ENCODE results near the gene PPP1R8. TPM values are rescaled to one million over a fixed set of nuclear protein-coding genes. Genes with fewer than 3 reads are reported as not detected.

The PPP1R8 gene
- total RNA-seq = 10 to 100 TPM; 36.1 to 43.5 (median 37.9) TPM

GRCh38 chr1:27830621-27831440, at the start of gene PPP1R8:
Gene PPP1R8, plus strand, starts transcription at chr1:27830782. Its CDS starts 54 bp downstream, at chr1:27830836.
- H3K9me3 ChIP-seq = no peaks in the 10 kb centered on the region
- H3K4me1 ChIP-seq = peaks cover 5 to 14% of the 10 kb centered on the region in 2 donors
- peak; percentile 83 to 87 (median 86) for TF ChIP-seq POLR2AphosphoS5 (IDR thresholded peaks at IDR 0.05)
- peak; percentile 31 for TF ChIP-seq POLR2A (IDR thresholded peaks at IDR 0.05)
- no peak for TF ChIP-seq CTCF (IDR thresholded peaks at IDR 0.05)
- DNase-seq (ENCODE audit: low spot score in 2 of 2) = peak; percentile 85 to 90
- no peaks in the 10 kb centered on the region for H3K27me3 ChIP-seq
- H3K27ac ChIP-seq = peak within 1 kb of the TSS; percentile 88 to 90
- no peaks in the 10 kb centered on the region for H3K36me3 ChIP-seq
- peak within 1 kb of the TSS; percentile 72 to 94 (median 74) for H3K4me3 ChIP-seq
- intact Hi-C loops (cut with DNase I; ENCODE audit: low total_unique reads) = no loop called here

- no peaks in the 10 kb centered on the region for H3K27me3 ChIP-seq
- H3K4me3 ChIP-seq = no peak overlapping the region
- intact Hi-C loops (cut with DNase I; ENCODE audit: low total_unique reads) = no loop called here
- no peaks in the 10 kb centered on the region for H3K4me1 ChIP-seq
- H3K27ac ChIP-seq = peak overlapping the region in 1 of 2 donors; percentile 40
- H3K36me3 ChIP-seq = no peaks in the 10 kb centered on the region
- no peak for DNase-seq (ENCODE audit: low spot score in 2 of 2)
- TF ChIP-seq POLR2A (IDR thresholded peaks at IDR 0.05) = no peak
- no peak for TF ChIP-seq POLR2AphosphoS5 (IDR thresholded peaks at IDR 0.05)
- no peak for TF ChIP-seq CTCF (IDR thresholded peaks at IDR 0.05)
- no peaks in the 10 kb centered on the region for H3K9me3 ChIP-seq
Measured at GRCh38 chr1:27782950-27783349, 47.6 kb upstream of the PPP1R8 start.

- H3K27ac ChIP-seq = no peak overlapping the region
- no peak for TF ChIP-seq POLR2AphosphoS5 (IDR thresholded peaks at IDR 0.05)
- TF ChIP-seq POLR2A (IDR thresholded peaks at IDR 0.05) = no peak
- TF ChIP-seq CTCF (IDR thresholded peaks at IDR 0.05) = no peak
- intact Hi-C loops (cut with DNase I; ENCODE audit: low total_unique reads) = loop anchor here (5.0 kb wide), 1 partner anchor 258 kb away; no protein-coding TSS in a partner anchor
- no peaks in the 10 kb centered on the region for H3K27me3 ChIP-seq
- H3K4me1 ChIP-seq = no peaks in the 10 kb centered on the region
- no peaks in the 10 kb centered on the region for H3K36me3 ChIP-seq
- DNase-seq (ENCODE audit: low spot score in 2 of 2) = no peak
- no peaks in the 10 kb centered on the region for H3K9me3 ChIP-seq
- no peak overlapping the region for H3K4me3 ChIP-seq
Measured at GRCh38 chr1:27784700-27785099, 45.9 kb upstream of the PPP1R8 start.

- Histone ChIP-seq H3K27me3 (no peaks in the 10 kb centered on the region), H3K4me1 (no peaks in the 10 kb centered on the region), H3K4me3 (no peak overlapping the region), H3K9me3 (no peaks in the 10 kb centered on the region), H3K36me3 (no peaks in the 10 kb centered on the region), H3K27ac (peak overlapping the region; percentile 14 to 26)
- DNase-seq (ENCODE audit: low spot score in 2 of 2) = no peak
- intact Hi-C loops (cut with DNase I; ENCODE audit: low total_unique reads) = loop anchor here (5.0 kb wide), 1 partner anchor 256 kb away; no protein-coding TSS in a partner anchor
- TF ChIP-seq CTCF (IDR thresholded peaks at IDR 0.05) (no peak), POLR2AphosphoS5 (IDR thresholded peaks at IDR 0.05) (no peak), POLR2A (IDR thresholded peaks at IDR 0.05) (no peak)
Measured at GRCh38 chr1:27785781-27786455, 44.7 kb upstream of the PPP1R8 start.

GRCh38 chr1:27787895-27788294, 42.7 kb upstream of the PPP1R8 start:
- TF ChIP-seq POLR2AphosphoS5 (IDR thresholded peaks at IDR 0.05) (no peak), POLR2A (IDR thresholded peaks at IDR 0.05) (no peak), CTCF (IDR thresholded peaks at IDR 0.05) (no peak)
- H3K27me3 ChIP-seq = no peaks in the 10 kb centered on the region
- H3K9me3 ChIP-seq = no peaks in the 10 kb centered on the region
- intact Hi-C loops (cut with DNase I; ENCODE audit: low total_unique reads) = loop anchor here (5.0 kb wide), 1 partner anchor 254 kb away; no protein-coding TSS in a partner anchor
- DNase-seq (ENCODE audit: low spot score in 2 of 2) = no peak
- no peaks in the 10 kb centered on the region for H3K4me1 ChIP-seq
- peak overlapping the region in 1 of 2 donors; percentile 77 for H3K27ac ChIP-seq
- no peak overlapping the region for H3K4me3 ChIP-seq
- H3K36me3 ChIP-seq = no peaks in the 10 kb centered on the region

Data from breast epithelium (tissue), 4 donors.